ENCODE results near the gene PRMT7. TPM values are rescaled to one million over a fixed set of nuclear protein-coding genes. Genes with fewer than 3 reads are reported as not detected.

Gene PRMT7
- polyA plus RNA-seq, 3 donors, result 36.3 to 51.6 (median 46.2) TPM

Other genes with a start within 250 kb of the PRMT7 start
- gene NFATC3, start 225.6 kb upstream of the PRMT7 start, polyA plus RNA-seq (ENCODE audit: insufficient read length in 3 of 3), result 10 to 100 TPM; 35.7 to 39.6 (median 36.1) TPM
- gene ESRP2, start 74.9 kb upstream of the PRMT7 start, polyA plus RNA-seq (ENCODE audit: insufficient read length in 3 of 3), result 10 to 100 TPM; 23.1 to 28.6 (median 26.1) TPM
- 10 to 100 TPM; 18.8 to 22.4 (median 20.8) TPM for gene PLA2G15, start 65.6 kb upstream of the PRMT7 start, polyA plus RNA-seq (ENCODE audit: insufficient read length in 3 of 3)
- gene SLC7A6, start 46.5 kb upstream of the PRMT7 start, polyA plus RNA-seq (ENCODE audit: insufficient read length in 3 of 3), result 10 to 100 TPM; 11.3 to 12.9 (median 12.8) TPM
- 10 to 100 TPM; 21.1 to 23.9 (median 21.4) TPM for gene SLC7A6OS, start 73 bp upstream of the PRMT7 start, polyA plus RNA-seq (ENCODE audit: insufficient read length in 3 of 3)
- gene SMPD3, start 137.5 kb downstream of the PRMT7 start, polyA plus RNA-seq (ENCODE audit: insufficient read length in 3 of 3), result 1 to 10 TPM in 1 of 3 donors, under 1 TPM in 2; 0.67 to 1.1 (median 0.97) TPM
- 10 to 100 TPM; 38.7 to 41.4 (median 41.3) TPM for gene ZFP90, start 228.3 kb downstream of the PRMT7 start, polyA plus RNA-seq (ENCODE audit: insufficient read length in 3 of 3)